GM10248 (cell line): ENCODE data around the gene ZDHHC23.
A peak's percentile ranks its signal among the peaks of the same experiment; 100 is the strongest.

Experiments used
- CTCF ChIA-PET: fragments of 300-600 bp; sonication (Branson Sonifier 250); formaldehyde crosslinking; extraction: SDS; loops from one replicate; lab custom pipeline; 2021; ENCODE audit warnings: antibody characterized with exemption; lab: Yijun Ruan, JAX
- POLR2A ChIA-PET: fragments of 350-650 bp; sonication (Branson Sonifier 250); formaldehyde crosslinking; extraction: SDS; loops from one replicate; lab custom pipeline; 2020; ENCODE audit warnings: antibody characterized with exemption; lab: Yijun Ruan, JAX
- DNase-seq: peaks from one replicate; pipeline ENCODE4 v3.0.0; 2012; ENCODE audit errors: extremely low spot score
- CTCF ChIP-seq: IDR thresholded peaks from 2 replicates; pipeline ENCODE4 v1.5.1; 2012; ENCODE audit warnings: mild to moderate bottlenecking, low read depth; ENCODE audit errors: extremely low read depth, missing control alignments, control extremely low read depth

Gene ZDHHC23

DNA sequence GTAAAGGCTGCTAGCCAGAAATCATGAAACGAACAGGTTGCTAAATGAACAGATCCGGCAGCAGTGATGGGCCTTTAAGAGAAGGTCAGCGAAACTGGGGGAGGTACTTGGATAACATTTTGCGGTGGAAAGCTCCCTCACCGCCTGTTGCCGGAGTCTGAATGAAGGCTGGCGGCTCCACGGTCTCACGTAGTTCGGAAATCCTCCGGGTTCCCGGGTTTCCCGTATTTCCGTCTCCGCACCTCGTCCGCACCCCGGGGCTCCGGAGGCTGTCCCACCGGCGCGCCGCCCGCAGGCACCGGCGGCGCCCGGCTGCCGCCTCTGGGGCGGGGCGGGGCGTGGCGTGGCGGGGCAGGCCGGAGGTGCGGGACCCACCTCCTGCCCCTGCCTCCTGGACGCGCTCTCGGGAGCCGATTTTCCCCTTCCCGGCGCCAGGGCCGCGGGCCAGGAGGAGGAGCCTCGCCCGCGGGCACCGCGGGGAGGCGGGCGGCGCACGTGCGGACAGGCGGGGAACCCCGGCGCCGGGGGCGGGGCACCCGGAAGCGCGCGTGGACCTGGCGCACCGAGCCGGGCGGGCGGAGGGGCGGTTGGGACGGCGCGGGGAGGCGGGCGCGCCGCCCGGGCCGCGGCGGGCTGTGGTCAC lies at the start of gene ZDHHC23:
Gene ZDHHC23, plus strand, starts transcription at position 642 of the 643 bp plus-strand sequence. CDS start 790 bp downstream, outside the sequence.
- ChIA-PET POLR2A (no interaction called here), CTCF (no interaction called here)
- peak; percentile 80 for DNase-seq
- TF ChIP-seq CTCF, result no peak

DNA sequence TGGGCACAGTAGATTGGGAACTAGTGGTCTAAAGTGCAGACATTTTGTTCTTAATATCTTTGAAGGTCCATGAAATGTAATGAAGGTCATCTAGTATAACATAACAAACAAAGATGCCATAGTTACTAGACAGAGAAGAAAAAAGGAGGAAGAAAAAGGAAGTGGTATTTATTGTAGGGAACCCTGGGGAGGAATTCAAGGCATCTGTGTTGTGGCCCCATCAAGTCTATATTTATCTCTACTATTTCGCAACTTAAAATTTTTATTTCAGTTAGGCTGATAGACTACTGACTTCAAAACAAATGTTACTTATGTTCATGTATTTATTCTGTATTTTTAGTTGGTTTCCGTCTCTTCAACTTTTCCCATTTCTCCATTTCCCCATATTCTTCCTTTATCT lies 48.9 kb upstream of the ZDHHC23 start:
- no peak for DNase-seq
- CTCF ChIA-PET, result interaction anchor here (1.2 to 1.5 kb wide), 2 partner anchors 12 to 56 kb away, joined by 3 to 4 read pairs; no protein-coding TSS in a partner anchor
- POLR2A ChIA-PET, result no interaction called here
- no peak for TF ChIP-seq CTCF

GRCh38 chr3:113906568-113907140 lies 41.2 kb upstream of the ZDHHC23 start:
- CTCF ChIA-PET, result interaction anchor here (0.9 to 5.9 kb wide), 4 partner anchors 10 to 69 kb away, joined by 3 to 22 read pairs (median 10); partner anchors contain the start of gene GRAMD1C
- POLR2A ChIA-PET, result no interaction called here
- TF ChIP-seq CTCF, result no peak
- DNase-seq, result no peak

DNA sequence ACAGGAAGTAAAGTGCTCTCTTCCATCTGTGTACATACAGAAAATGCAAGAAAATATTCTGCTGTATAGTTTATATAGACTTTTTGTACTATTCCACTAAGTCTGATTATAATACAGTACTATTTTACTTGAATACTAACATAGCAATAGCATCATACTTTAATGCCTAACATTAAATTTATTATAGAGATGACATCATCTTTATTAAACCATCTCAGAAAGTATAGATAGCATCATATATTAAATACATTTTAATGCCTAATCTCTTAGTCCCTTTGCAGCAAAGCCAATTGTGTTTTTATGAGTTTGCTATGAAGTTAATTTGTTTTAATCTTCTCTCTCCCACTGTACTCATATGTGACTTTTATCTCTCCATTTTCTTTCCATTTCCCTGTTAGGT lies 39.7 kb upstream of the ZDHHC23 start:
- DNase-seq, result no peak
- ChIA-PET CTCF (interaction anchor here (1.2 to 5.9 kb wide), 4 partner anchors 31 to 173 kb away, joined by 3 to 33 read pairs (median 13); partner anchors contain the start of gene GRAMD1C), POLR2A (no interaction called here)
- no peak for TF ChIP-seq CTCF

DNA sequence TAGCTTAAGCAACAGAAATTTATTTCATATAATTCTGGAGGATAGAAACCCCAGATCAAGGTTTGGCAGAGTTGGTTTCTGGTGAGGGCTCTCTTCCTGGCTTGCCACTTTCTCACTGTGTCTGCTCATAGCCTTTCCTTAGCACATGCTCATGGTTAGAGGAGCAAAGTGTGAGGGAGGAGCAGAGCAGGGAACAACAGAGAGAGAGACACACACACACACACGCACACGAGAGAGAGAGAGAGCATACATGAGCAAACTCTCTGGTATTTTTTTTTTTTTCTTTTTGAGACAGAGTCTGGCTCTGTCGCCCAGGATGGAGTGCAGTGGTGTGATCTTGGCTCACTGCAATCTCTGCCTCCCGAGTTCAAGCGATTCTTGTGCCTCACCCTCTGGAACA lies 36.8 kb upstream of the ZDHHC23 start:
- DNase-seq, result no peak
- POLR2A ChIA-PET, result no interaction called here
- no peak for TF ChIP-seq CTCF
- CTCF ChIA-PET, result interaction anchor here (1.1 to 5.9 kb wide), 5 partner anchors 12 to 176 kb away, joined by 3 to 33 read pairs (median 6); partner anchors contain the start of gene GRAMD1C

- CTCF ChIA-PET, result interaction anchor here (0.6 to 5.7 kb wide), 19 partner anchors 8 to 420 kb away, joined by 3 to 33 read pairs (median 4); partner anchors contain the start of genes ATP6V1A, GRAMD1C and NAA50
- POLR2A ChIA-PET, result no interaction called here
- peak; percentile 56 for DNase-seq
- peak; percentile 71 for TF ChIP-seq CTCF
Measured at GRCh38 chr3:113912552-113913236, 35.1 kb upstream of the ZDHHC23 start.
